ENCODE results near the gene DNAI7.

DNAI7 gene

DNA sequence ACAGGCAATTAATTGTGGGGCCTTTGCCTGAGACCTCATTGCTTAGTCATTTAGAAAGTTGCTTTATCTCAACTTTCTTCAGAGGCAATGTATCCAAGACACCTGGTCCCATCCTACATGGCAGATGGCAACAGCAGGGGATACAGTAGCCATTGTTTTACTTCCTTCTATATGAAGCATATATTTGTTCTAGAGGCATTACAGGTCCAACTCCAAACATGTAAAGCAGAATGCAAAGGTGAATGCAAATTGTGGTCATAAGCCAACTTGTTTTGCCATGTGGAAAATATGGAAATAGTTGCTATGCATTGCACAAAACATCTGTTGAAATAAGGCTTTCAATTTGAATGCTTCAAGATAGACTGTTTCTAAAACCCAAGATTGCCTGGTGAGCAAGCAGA, 136.3 kb downstream of the DNAI7 start:
- Histone ChIP-seq H3K36me3 (ENCODE audit: control insufficient read depth in 1 of 2, insufficient read depth in 2 of 2, low read length in 2 of 2) (no peaks in the 10 kb centered on the region), H3K9ac (ENCODE audit: low read depth in 1 of 2, low read length in 2 of 2) (no peak overlapping the region), H3K27ac (ENCODE audit: low read depth, low read length) (no peak overlapping the region), H3K9me3 (ENCODE audit: control insufficient read depth in 1 of 2, low read length in 2 of 2) (no peaks in the 10 kb centered on the region), H3K4me1 (ENCODE audit: control insufficient read depth in 1 of 2, insufficient read depth in 2 of 2, low read length in 2 of 2) (peaks cover 0 to 7% of the 10 kb centered on the region in 2 donors), H3K4me3 (ENCODE audit: low read depth in 1 of 2, low read length in 2 of 2) (no peak overlapping the region), H3K27me3 (ENCODE audit: control insufficient read depth in 1 of 2, insufficient read depth in 2 of 2, low read length in 2 of 2) (no peaks in the 10 kb centered on the region)

Data from duodenal mucosa (tissue), 2 donors.